Colonic mucosa (tissue), 4 donors: ENCODE measurements around the gene HOXA11. TPM values are rescaled to one million over a fixed set of nuclear protein-coding genes. Genes with fewer than 3 reads are reported as not detected.

Source experiments
- DNase-seq: peaks from one replicate; pipeline ENCODE4 v3.0.0-alpha.2; 2020
- H3K27ac ChIP-seq: fragments of 200-600 bp; one replicate; pipeline ENCODE4 v1.8.0; 2021
- H3K27me3 ChIP-seq: fragments of 200-600 bp; one replicate; pipeline ENCODE4 v1.8.0; 2021
- H3K36me3 ChIP-seq: fragments of 200-600 bp; one replicate; pipeline ENCODE4 v1.8.0; 2021
- H3K4me1 ChIP-seq: fragments of 200-600 bp; one replicate; pipeline ENCODE4 v1.8.0; 2021; ENCODE audit warnings: mild to moderate bottlenecking
- H3K4me3 ChIP-seq: fragments of 200-600 bp; one replicate; pipeline ENCODE4 v1.8.0; 2021
- H3K9ac ChIP-seq, 2 donors: one replicate each; pipeline ENCODE4 v1.7.0; 2013; ENCODE audit warnings: control low read depth in 2 of 2, low read depth in 2 of 2, low read length in 2 of 2
- H3K9me3 ChIP-seq: fragments of 200-600 bp; one replicate; pipeline ENCODE4 v1.8.0; 2021
- CTCF ChIP-seq: fragments of 200-600 bp; IDR thresholded peaks from one replicate; pipeline ENCODE4 v1.8.0; 2022; ENCODE audit warnings: antibody characterized with exemption, mild to moderate bottlenecking
- intact Hi-C: fragments of 100-400 bp; cut with DNase I; formaldehyde crosslinking; loops from one replicate; pipeline ENCODE4 v1.14.1; 2022
- total RNA-seq, 2 donors: library from RNA; stranded (reverse); fragmentation: NEBNext Ultra II Directional in 1 of 2; extraction: Animal tissue kit (Norgen Biotek cat#: 25700) in 1 of 2; gene quantifications; one replicate each; pipeline ENCODE4 v1.2.1, GENCODE V29; 2021
- donor health status: healthy.
- donor health status: DM: no; HTN: no; CAD: no.
- donor health status: DM: no; HTN: no; CAD: no.

Gene HOXA11
- total RNA-seq, 2 donors from 2014 or later = 2.9 to 3.7 TPM

GRCh38 chr7:27176524-27176845 lies 8.5 kb downstream of the HOXA11 start:
- intact Hi-C loops = no loop called here
- Histone ChIP-seq H3K4me1 (peaks cover 4% of the 10 kb centered on the region), H3K27ac (peak overlapping the region; percentile 94)

GRCh38 chr7:27175626-27176523 lies 9.2 kb downstream of the HOXA11 start:
- H3K27me3 ChIP-seq = peaks cover 10% of the 10 kb centered on the region

More at GRCh38 chr7:27176524-27176845, 8.5 kb downstream of the HOXA11 start:
- DNase-seq = no peak
- Histone ChIP-seq H3K4me3 (peak overlapping the region; percentile 24), H3K9me3 (no peaks in the 10 kb centered on the region), H3K27me3 (peaks cover 10% of the 10 kb centered on the region), H3K36me3 (no peaks in the 10 kb centered on the region), H3K9ac (peak overlapping the region; percentile 77 to 98)
- TF ChIP-seq CTCF = no peak

GRCh38 chr7:27174874-27175625 lies 10.0 kb downstream of the HOXA11 start:
- no peaks in the 10 kb centered on the region for H3K9me3 ChIP-seq
- peak overlapping the region; percentile 92 to 98 for H3K9ac ChIP-seq
- peak overlapping the region; percentile 57 for H3K4me3 ChIP-seq
- H3K4me1 ChIP-seq = no peaks in the 10 kb centered on the region
- intact Hi-C loops = no loop called here
- H3K27ac ChIP-seq = peak overlapping the region; percentile 94
- no peak for TF ChIP-seq CTCF
- no peaks in the 10 kb centered on the region for H3K36me3 ChIP-seq
- peaks cover 10% of the 10 kb centered on the region for H3K27me3 ChIP-seq
- peak; percentile 90 for DNase-seq

More at GRCh38 chr7:27175626-27176523, 9.2 kb downstream of the HOXA11 start:
- Histone ChIP-seq H3K4me3 (peak overlapping the region; percentile 24), H3K27ac (peak overlapping the region; percentile 94), H3K9me3 (no peaks in the 10 kb centered on the region), H3K9ac (peak overlapping the region; percentile 77 to 98), H3K36me3 (no peaks in the 10 kb centered on the region), H3K4me1 (peaks cover 3% of the 10 kb centered on the region)
- intact Hi-C loops = no loop called here
- no peak for DNase-seq
- TF ChIP-seq CTCF = no peak

- no peak for TF ChIP-seq CTCF
- Histone ChIP-seq H3K36me3 (no peaks in the 10 kb centered on the region), H3K27ac (peak within 1 kb of the TSS; percentile 94), H3K27me3 (peaks cover 10% of the 10 kb centered on the region), H3K4me3 (peak within 1 kb of the TSS; percentile 57), H3K9ac (peak within 1 kb of the TSS; percentile 92 to 98), H3K9me3 (no peaks in the 10 kb centered on the region), H3K4me1 (no peaks in the 10 kb centered on the region)
- peak; percentile 78 for DNase-seq
- intact Hi-C loops = no loop called here
Observed at GRCh38 chr7:27173956-27174873, 10.8 kb downstream of the HOXA11 start, which contains the start of gene HOXA10. HOXA10 (minus strand) TSS chr7:27174320; CDS start chr7:27174306, 14 bp downstream.
